ENCODE measurements around the gene MOV10L1.
A peak's percentile ranks its signal among the peaks of the same experiment; 100 is the strongest.

The MOV10L1 gene

GRCh38 chr22:50177537-50178470 lies 88.0 kb downstream of the MOV10L1 start:
- DNase-seq: no peak

- no peak for DNase-seq
These were observed 88.7 kb downstream of the MOV10L1 start for GRCh38 chr22:50178471-50178864.

GRCh38 chr22:50178871-50179869 lies 89.4 kb downstream of the MOV10L1 start:
- DNase-seq: no peak

GRCh38 chr22:50179937-50180726 lies 90.3 kb downstream of the MOV10L1 start:
- DNase-seq: no peak

GRCh38 chr22:50180727-50181521 lies 91.1 kb downstream of the MOV10L1 start:
- DNase-seq: no peak

GRCh38 chr22:50182176-50183081 lies 92.6 kb downstream of the MOV10L1 start:
- DNase-seq: no peak

GRCh38 chr22:50183141-50183971 lies 93.5 kb downstream of the MOV10L1 start:
- no peak for DNase-seq

GRCh38 chr22:50184004-50184901 lies 94.4 kb downstream of the MOV10L1 start:
- peak; percentile 58 to 74 for DNase-seq

GRCh38 chr22:50184902-50185374 lies 95.1 kb downstream of the MOV10L1 start:
- no peak for DNase-seq

GRCh38 chr22:50185375-50186087 lies 95.7 kb downstream of the MOV10L1 start, which contains the start of gene TRABD:
TSS of gene TRABD (plus strand) at chr22:50185913. CDS start at chr22:50193061, 7,148 bp downstream.
- DNase-seq: peak; percentile 89 to 94

GRCh38 chr22:50186181-50186714 lies 96.4 kb downstream of the MOV10L1 start:
- DNase-seq: no peak

GRCh38 chr22:50186761-50187523 lies 97.1 kb downstream of the MOV10L1 start:
- no peak for DNase-seq

- no peak for DNase-seq
These were observed 98.5 kb downstream of the MOV10L1 start for GRCh38 chr22:50188356-50188755.

- no peak for DNase-seq
These were observed 99.5 kb downstream of the MOV10L1 start for GRCh38 chr22:50189184-50189848.

- DNase-seq: no peak
These were observed 100.0 kb downstream of the MOV10L1 start for GRCh38 chr22:50189849-50190181.

All from inflammatory macrophage (primary cell).